Dendritic cell treated with granulocyte-macrophage colony-stimulating factor and Interleukin-4, amounts not matched to agents 40 ng/mL and 50 ng/mL, for 4 days (primary cell): ENCODE data around the gene RPH3AL.
"Not testable (repeated sequence)": the region's sequence is repeated elsewhere in the genome, so short reads cannot be mapped to it uniquely, and the experiment has no call there.

Experiments
- H3K27ac Mint-ChIP-seq: one replicate; pipeline ENCODE4 v1.8.0; 2022; ENCODE audit warnings: mild to moderate bottlenecking, mixed read lengths
- H3K27me3 Mint-ChIP-seq: one replicate; pipeline ENCODE4 v1.8.0; 2022; ENCODE audit warnings: mild to moderate bottlenecking, mixed read lengths
- H3K36me3 Mint-ChIP-seq: one replicate; pipeline ENCODE4 v1.8.0; 2022; ENCODE audit warnings: low read depth, mixed read lengths
- H3K4me1 Mint-ChIP-seq: one replicate; pipeline ENCODE4 v1.8.0; 2022; ENCODE audit warnings: low read depth, mixed read lengths
- H3K4me3 Mint-ChIP-seq: one replicate; pipeline ENCODE4 v1.8.0; 2022; ENCODE audit warnings: mild to moderate bottlenecking, moderate library complexity, mixed read lengths
- H3K9me3 Mint-ChIP-seq: one replicate; pipeline ENCODE4 v1.8.0; 2022; ENCODE audit warnings: mixed read lengths
- intact Hi-C: fragments of 100-400 bp; cut with micrococcal nuclease; formaldehyde crosslinking; loops from one replicate; pipeline ENCODE4 v1.15.0; 2022

Gene RPH3AL

GRCh38 chr17:180381-181244, 172.0 kb downstream of the RPH3AL start:
- no peaks in the 10 kb centered on the region for H3K9me3 Mint-ChIP-seq
- no peaks in the 10 kb centered on the region for H3K36me3 Mint-ChIP-seq
- no peak overlapping the region for H3K27ac Mint-ChIP-seq
- intact Hi-C loops: no loop called here
- peak overlapping the region; percentile 42 for H3K4me3 Mint-ChIP-seq
- peaks cover 71% of the 10 kb centered on the region for H3K27me3 Mint-ChIP-seq
- H3K4me1 Mint-ChIP-seq: peaks cover 16% of the 10 kb centered on the region

GRCh38 chr17:179781-180380, 172.7 kb downstream of the RPH3AL start:
- Mint-ChIP-seq H3K27ac (no peak overlapping the region), H3K4me1 (peaks cover 16% of the 10 kb centered on the region), H3K9me3 (no peaks in the 10 kb centered on the region), H3K27me3 (peaks cover 65% of the 10 kb centered on the region), H3K36me3 (no peaks in the 10 kb centered on the region), H3K4me3 (no peak overlapping the region)
- intact Hi-C loops: no loop called here

- Mint-ChIP-seq H3K27ac (no peak overlapping the region), H3K4me1 (peaks cover 11% of the 10 kb centered on the region), H3K27me3 (peaks cover 57% of the 10 kb centered on the region), H3K36me3 (no peaks in the 10 kb centered on the region), H3K4me3 (no peak overlapping the region), H3K9me3 (no peaks in the 10 kb centered on the region)
- intact Hi-C loops: no loop called here
Observed at GRCh38 chr17:179066-179432, 173.6 kb downstream of the RPH3AL start.

- intact Hi-C loops: no loop called here
- H3K4me1 Mint-ChIP-seq: peaks cover 7% of the 10 kb centered on the region
- no peak overlapping the region for H3K4me3 Mint-ChIP-seq
- peaks cover 51% of the 10 kb centered on the region for H3K27me3 Mint-ChIP-seq
- no peak overlapping the region for H3K27ac Mint-ChIP-seq
- no peaks in the 10 kb centered on the region for H3K9me3 Mint-ChIP-seq
- no peaks in the 10 kb centered on the region for H3K36me3 Mint-ChIP-seq
Observed at GRCh38 chr17:178292-179065, 174.1 kb downstream of the RPH3AL start.

GRCh38 chr17:177762-178161, 174.8 kb downstream of the RPH3AL start:
- H3K27me3 Mint-ChIP-seq: peaks cover 44% of the 10 kb centered on the region
- no peak overlapping the region for H3K4me3 Mint-ChIP-seq
- peaks cover 7% of the 10 kb centered on the region for H3K4me1 Mint-ChIP-seq
- no peak overlapping the region for H3K27ac Mint-ChIP-seq
- H3K36me3 Mint-ChIP-seq: no peaks in the 10 kb centered on the region
- intact Hi-C loops: no loop called here
- no peaks in the 10 kb centered on the region for H3K9me3 Mint-ChIP-seq

- Mint-ChIP-seq H3K4me1 (peaks cover 5% of the 10 kb centered on the region), H3K27me3 (peaks cover 38% of the 10 kb centered on the region), H3K9me3 (no peaks in the 10 kb centered on the region), H3K4me3 (no peak overlapping the region), H3K27ac (no peak overlapping the region), H3K36me3 (no peaks in the 10 kb centered on the region)
- intact Hi-C loops: no loop called here
Observed at GRCh38 chr17:177155-177554, 175.5 kb downstream of the RPH3AL start.

GRCh38 chr17:173166-173911, 179.3 kb downstream of the RPH3AL start:
- H3K27ac Mint-ChIP-seq: no peak overlapping the region
- H3K36me3 Mint-ChIP-seq: no peaks in the 10 kb centered on the region
- H3K4me3 Mint-ChIP-seq: no peak overlapping the region
- H3K4me1 Mint-ChIP-seq: no peaks in the 10 kb centered on the region
- H3K9me3 Mint-ChIP-seq: no peaks in the 10 kb centered on the region
- intact Hi-C loops: no loop called here
- peaks cover 13% of the 10 kb centered on the region for H3K27me3 Mint-ChIP-seq

- Mint-ChIP-seq H3K4me3 (no peak overlapping the region), H3K27ac (no peak overlapping the region), H3K4me1 (no peaks in the 10 kb centered on the region), H3K36me3 (no peaks in the 10 kb centered on the region), H3K27me3 (peaks cover 4% of the 10 kb centered on the region), H3K9me3 (no peaks in the 10 kb centered on the region)
- intact Hi-C loops: no loop called here
Observed at GRCh38 chr17:172401-172800, 180.2 kb downstream of the RPH3AL start.

- intact Hi-C loops: no loop called here
- Mint-ChIP-seq H3K27ac (no peak overlapping the region), H3K36me3 (no peaks in the 10 kb centered on the region), H3K4me1 (no peaks in the 10 kb centered on the region), H3K9me3 (no peaks in the 10 kb centered on the region), H3K4me3 (no peak overlapping the region), H3K27me3 (no peaks in the 10 kb centered on the region)
Observed at GRCh38 chr17:171871-172270, 180.7 kb downstream of the RPH3AL start.

- Mint-ChIP-seq H3K9me3 (no peaks in the 10 kb centered on the region), H3K36me3 (no peaks in the 10 kb centered on the region), H3K4me3 (no peak overlapping the region), H3K4me1 (no peaks in the 10 kb centered on the region), H3K27ac (no peak overlapping the region), H3K27me3 (no peaks in the 10 kb centered on the region)
- intact Hi-C loops: no loop called here
Observed at GRCh38 chr17:170130-170670, 182.4 kb downstream of the RPH3AL start.

- H3K9me3 Mint-ChIP-seq, H3K27ac Mint-ChIP-seq, H3K4me1 Mint-ChIP-seq, intact Hi-C loops, H3K27me3 Mint-ChIP-seq, H3K4me3 Mint-ChIP-seq, H3K36me3 Mint-ChIP-seq: not testable (repeated sequence)
Observed at GRCh38 chr17:168614-169013, 184.0 kb downstream of the RPH3AL start.

- no peak overlapping the region for H3K4me3 Mint-ChIP-seq
- H3K9me3 Mint-ChIP-seq: no peaks in the 10 kb centered on the region
- intact Hi-C loops: no loop called here
Observed at GRCh38 chr17:165939-166338, 186.7 kb downstream of the RPH3AL start.

GRCh38 chr17:164303-165235, 188.0 kb downstream of the RPH3AL start:
- no peaks in the 10 kb centered on the region for H3K27me3 Mint-ChIP-seq
- no peaks in the 10 kb centered on the region for H3K36me3 Mint-ChIP-seq
- no peak overlapping the region for H3K4me3 Mint-ChIP-seq
- H3K9me3 Mint-ChIP-seq: no peaks in the 10 kb centered on the region
- intact Hi-C loops: loop anchor here (5.0 kb wide), 1 partner anchor 223 kb away; no protein-coding TSS in a partner anchor
- no peaks in the 10 kb centered on the region for H3K4me1 Mint-ChIP-seq
- no peak overlapping the region for H3K27ac Mint-ChIP-seq

More at GRCh38 chr17:165939-166338, 186.7 kb downstream of the RPH3AL start:
- H3K27ac Mint-ChIP-seq: no peak overlapping the region
- H3K4me1 Mint-ChIP-seq: no peaks in the 10 kb centered on the region
- H3K36me3 Mint-ChIP-seq: no peaks in the 10 kb centered on the region
- no peaks in the 10 kb centered on the region for H3K27me3 Mint-ChIP-seq
